CD14-positive monocyte (primary cell): Measurements from ENCODE around the gene SLC24A4. TPM values are rescaled to one million over a fixed set of nuclear protein-coding genes. Genes with fewer than 3 reads are reported as not detected.
A peak's percentile ranks its signal among the peaks of the same experiment; 100 is the strongest.

Experiments used
- DNase-seq, 3 donors: peaks; one replicate each; pipeline ENCODE4 v3.0.0-alpha.2; 2011 to 2022
- H2AFZ ChIP-seq: 2 replicates; pipeline ENCODE4 v1.6.0; 2012; ENCODE audit warnings: mild to moderate bottlenecking, low read depth, low read length, inconsistent platforms; ENCODE audit not compliant: insufficient read depth, poor library complexity, severe bottlenecking
- H3K27ac ChIP-seq, 2 donors: 1 replicate in 1 of 2; 2 replicates in 1 of 2; pipeline ENCODE4 v1.5.1; 2012 to 2013; ENCODE audit warnings: low read length in 2 of 2, control low read depth in 1 of 2, inconsistent platforms in 1 of 2, low read depth in 1 of 2, mild to moderate bottlenecking in 1 of 2
- H3K27me3 ChIP-seq, 2 donors: one replicate each; pipeline versions ENCODE4 v1.6.0 to v1.6.1; 2011 to 2013; ENCODE audit warnings: low read length in 2 of 2; ENCODE audit not compliant: control insufficient read depth in 2 of 2, insufficient read depth in 2 of 2
- H3K36me3 ChIP-seq, 2 donors: replicated peaks in 1 of 2; 1 replicate in 1 of 2; 2 replicates in 1 of 2; pipeline versions ENCODE4 v1.5.1 to v1.6.1; 2012 to 2013; ENCODE audit warnings: low read length in 2 of 2, control low read depth in 1 of 2, inconsistent platforms in 1 of 2, mild to moderate bottlenecking in 1 of 2; ENCODE audit not compliant: insufficient read depth in 2 of 2, control insufficient read depth in 1 of 2
- H3K4me1 ChIP-seq, 2 donors: 1 replicate in 1 of 2; 2 replicates in 1 of 2; pipeline versions ENCODE4 v1.5.1 to v1.6.1; 2012 to 2013; ENCODE audit warnings: low read length in 2 of 2, control low read depth in 1 of 2, inconsistent platforms in 1 of 2, mild to moderate bottlenecking in 1 of 2, moderate library complexity in 1 of 2; ENCODE audit not compliant: insufficient read depth in 2 of 2, control insufficient read depth in 1 of 2
- H3K4me2 ChIP-seq: replicated peaks from 2 replicates; pipeline ENCODE3; 2012; ENCODE audit warnings: low read length, moderate library complexity, mild to moderate bottlenecking; ENCODE audit not compliant: poor library complexity, severe bottlenecking; ENCODE audit errors: extremely low read depth
- H3K4me3 ChIP-seq, 3 experiments: fragments of 200-600 bp in 1 of 3; sonication (generic) in 1 of 3; replicated peaks in 1 of 3; 1 replicate in 2 of 3; 2 replicates in 1 of 3; pipeline ENCODE4 v1.5.1; 2011 to 2013; ENCODE audit warnings: low read length in 3 of 3, mild to moderate bottlenecking in 3 of 3, control low read depth in 2 of 3, low read depth in 2 of 3, inconsistent platforms in 1 of 3, moderate library complexity in 1 of 3
- H3K79me2 ChIP-seq: 2 replicates; pipeline ENCODE4 v1.6.0; 2012; ENCODE audit warnings: mild to moderate bottlenecking, control low read depth, inconsistent platforms, low read length, moderate library complexity; ENCODE audit not compliant: insufficient read depth
- H3K9ac ChIP-seq: 2 replicates; pipeline ENCODE4 v1.6.0; 2017; ENCODE audit warnings: low read length, mild to moderate bottlenecking; ENCODE audit not compliant: insufficient read depth, poor library complexity, severe bottlenecking
- H3K9me3 ChIP-seq, 2 donors: replicated peaks in 1 of 2; 1 replicate in 1 of 2; 2 replicates in 1 of 2; pipeline versions ENCODE4 v1.5.1 to v1.6.1; 2012 to 2013; ENCODE audit warnings: low read length in 2 of 2, control low read depth in 1 of 2; ENCODE audit not compliant: control insufficient read depth in 1 of 2, insufficient read depth in 1 of 2
- H4K20me1 ChIP-seq: 2 replicates; pipeline ENCODE4 v1.6.0; 2012; ENCODE audit warnings: mild to moderate bottlenecking, low read length, control low read depth, moderate library complexity; ENCODE audit not compliant: insufficient read depth
- H3K27ac Mint-ChIP-seq, 7 donors: one replicate each; pipeline ENCODE4 v1.8.0; 2020; ENCODE audit warnings: mild to moderate bottlenecking in 7 of 7, mixed read lengths in 7 of 7, moderate library complexity in 6 of 7, inconsistent platforms in 2 of 7
- H3K27me3 Mint-ChIP-seq, 3 donors: one replicate each; pipeline ENCODE4 v1.8.0; 2021 to 2022; ENCODE audit warnings: low read depth in 3 of 3, mild to moderate bottlenecking in 3 of 3, mixed read lengths in 3 of 3, moderate library complexity in 3 of 3, inconsistent platforms in 1 of 3
- H3K36me3 Mint-ChIP-seq, 2 donors: one replicate each; pipeline ENCODE4 v1.8.0; 2020; ENCODE audit warnings: mixed read lengths in 2 of 2, inconsistent platforms in 1 of 2, mild to moderate bottlenecking in 1 of 2
- H3K4me1 Mint-ChIP-seq: one replicate; pipeline ENCODE4 v1.8.0; 2020; ENCODE audit warnings: mild to moderate bottlenecking, mixed read lengths
- H3K4me3 Mint-ChIP-seq, 2 donors: one replicate each; pipeline ENCODE4 v1.8.0; 2020; ENCODE audit warnings: mild to moderate bottlenecking in 2 of 2, mixed read lengths in 2 of 2, moderate library complexity in 1 of 2
- H3K9me3 Mint-ChIP-seq, 7 donors: one replicate each; pipeline ENCODE4 v1.8.0; 2020 to 2022; ENCODE audit warnings: mixed read lengths in 7 of 7, mild to moderate bottlenecking in 6 of 7, moderate library complexity in 6 of 7, inconsistent platforms in 2 of 7
- CTCF ChIP-seq: fragments of 200-600 bp; IDR thresholded peaks from one replicate; pipeline ENCODE4 v1.8.0; 2022; ENCODE audit warnings: antibody characterized with exemption, mild to moderate bottlenecking
- WGBS: methylation state at CpG from one replicate; pipeline ENCODE4 v1.1.5; 2013; ENCODE audit warnings: missing lambda C conversion rate; ENCODE audit not compliant: insufficient coverage; 5-methylcytosine and 5-hydroxymethylcytosine counted together
- intact Hi-C, 2 donors: fragments of 100-400 bp; cut with micrococcal nuclease; formaldehyde crosslinking; loops; one replicate each; pipeline versions ENCODE4 v1.15.0 to v1.15.1; 2023
- polyA plus RNA-seq, 3 donors: library from polyadenylated mRNA; depleted of rRNA in 1 of 3; unstranded in 2 of 3; stranded (reverse) in 1 of 3; fragments of 300-500 nt in 2 of 3; fragments of >200 nt in 1 of 3; fragmentation: Illumina TruSeq in 2 of 3; gene quantifications; 1 replicate in 2 of 3; 2 replicates in 1 of 3; pipeline ENCODE4 v1.2.3, GENCODE V29; 2012 to 2021

SLC24A4 gene
- polyA plus RNA-seq, 3 donors, result 20.0 to 41.9 (median 26.5) TPM

- Histone ChIP-seq H3K4me3 (no peak overlapping the region), H2AFZ (no peak overlapping the region), H3K79me2 (no peaks in the 10 kb centered on the region), H3K27me3 (no peaks in the 10 kb centered on the region), H3K4me2 (no peak overlapping the region), H3K36me3 (no peaks in the 10 kb centered on the region), H3K27ac (peak overlapping the region; percentile 22 to 83), H4K20me1 (no peaks in the 10 kb centered on the region), H3K4me1 (peaks cover 98 to 100% of the 10 kb centered on the region in 2 donors), H3K9me3 (no peaks in the 10 kb centered on the region), H3K9ac (no peak overlapping the region)
- peaks cover 12 to 13% of the 10 kb centered on the region in 2 donors for H3K36me3 Mint-ChIP-seq
- TF ChIP-seq CTCF, result no peak
- peaks cover 0 to 3% (median 2%) of the 10 kb centered on the region in 7 donors for H3K9me3 Mint-ChIP-seq
- peaks cover 85% of the 10 kb centered on the region for H3K4me1 Mint-ChIP-seq
- 61% methylated on average over 5 of the region's 7 CpGs for WGBS
- peak overlapping the region in 6 of 7 donors; percentile 93 to 98 (median 96) for H3K27ac Mint-ChIP-seq
- H3K27me3 Mint-ChIP-seq, result peaks cover 0 to 5% (median 2%) of the 10 kb centered on the region in 3 donors
- DNase-seq, result no peak
- intact Hi-C loops, result no loop called here
- H3K4me3 Mint-ChIP-seq, result peak overlapping the region in 1 of 2 donors; percentile 36
Observed at GRCh38 chr14:92413379-92413778, 90.4 kb downstream of the SLC24A4 start.

- Histone ChIP-seq H3K9me3 (no peaks in the 10 kb centered on the region), H3K9ac (no peak overlapping the region), H2AFZ (no peak overlapping the region), H3K4me1 (peaks cover 93 to 94% of the 10 kb centered on the region in 2 donors), H4K20me1 (no peaks in the 10 kb centered on the region), H3K4me3 (no peak overlapping the region), H3K4me2 (no peak overlapping the region), H3K79me2 (no peaks in the 10 kb centered on the region), H3K36me3 (no peaks in the 10 kb centered on the region), H3K27ac (peak overlapping the region; percentile 83 to 91), H3K27me3 (no peaks in the 10 kb centered on the region)
- peak overlapping the region; percentile 93 to 98 (median 96) for H3K27ac Mint-ChIP-seq
- intact Hi-C loops, result loop anchor here in 1 of 2 donors (5.0 kb wide), 1 partner anchor 37 kb away; no protein-coding TSS in a partner anchor
- peaks cover 0 to 4% (median 2%) of the 10 kb centered on the region in 3 donors for H3K27me3 Mint-ChIP-seq
- TF ChIP-seq CTCF, result no peak
- H3K36me3 Mint-ChIP-seq, result peaks cover 18 to 20% of the 10 kb centered on the region in 2 donors
- DNase-seq, result peak; percentile 75 to 87 (median 80)
- 83% methylated on average over 7 of the region's 13 CpGs for WGBS
- peaks cover 0 to 9% (median 2%) of the 10 kb centered on the region in 7 donors for H3K9me3 Mint-ChIP-seq
- peaks cover 79% of the 10 kb centered on the region for H3K4me1 Mint-ChIP-seq
- H3K4me3 Mint-ChIP-seq, result peak overlapping the region in 1 of 2 donors; percentile 39
Observed at GRCh38 chr14:92414690-92415445, 91.9 kb downstream of the SLC24A4 start.
